HG02973 (cell line): Measurements from ENCODE around the gene KRTAP4-11.
"Not testable (repeated sequence)": the region's sequence is repeated elsewhere in the genome, so short reads cannot be mapped to it uniquely, and the experiment has no call there.

Experiments
- ATAC-seq: cut with Tn5 transposase; IDR thresholded peaks from one replicate; pipeline ENCODE4 v1.9.1; 2021; ENCODE audit warnings: moderate library complexity; ENCODE audit not compliant: unreplicated experiment

KRTAP4-11 gene

DNA sequence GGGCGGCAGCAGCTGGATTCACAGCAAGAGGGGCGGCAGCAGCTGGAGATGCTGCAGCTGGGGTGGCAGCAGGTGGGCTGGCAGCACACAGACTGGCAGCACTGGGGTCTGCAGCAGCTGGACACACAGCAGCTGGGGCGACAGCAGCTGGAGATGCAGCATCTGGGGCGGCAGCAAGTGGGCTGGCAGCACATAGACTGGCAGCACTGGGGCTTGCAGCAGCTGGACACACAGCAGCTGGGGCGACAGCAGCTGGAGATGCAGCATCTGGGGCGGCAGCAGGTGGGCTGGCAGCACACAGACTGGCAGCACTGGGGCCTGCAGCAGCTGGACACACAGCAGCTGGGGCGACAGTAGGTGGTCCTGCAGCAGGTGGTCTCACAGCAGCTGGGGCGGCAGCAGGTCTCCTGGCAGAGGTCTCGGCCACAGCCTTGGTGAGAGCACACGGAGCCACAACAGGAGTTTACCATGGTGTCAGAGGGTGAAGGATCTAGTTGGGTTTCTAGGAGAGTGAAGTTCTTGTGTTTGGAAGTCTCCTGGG, at the start of gene KRTAP4-11:
Gene KRTAP4-11 (minus strand): TSS at position 528 of the 541 bp plus-strand sequence. CDS start 58 bp downstream, at position 470.
- ATAC-seq = not testable (repeated sequence)

DNA sequence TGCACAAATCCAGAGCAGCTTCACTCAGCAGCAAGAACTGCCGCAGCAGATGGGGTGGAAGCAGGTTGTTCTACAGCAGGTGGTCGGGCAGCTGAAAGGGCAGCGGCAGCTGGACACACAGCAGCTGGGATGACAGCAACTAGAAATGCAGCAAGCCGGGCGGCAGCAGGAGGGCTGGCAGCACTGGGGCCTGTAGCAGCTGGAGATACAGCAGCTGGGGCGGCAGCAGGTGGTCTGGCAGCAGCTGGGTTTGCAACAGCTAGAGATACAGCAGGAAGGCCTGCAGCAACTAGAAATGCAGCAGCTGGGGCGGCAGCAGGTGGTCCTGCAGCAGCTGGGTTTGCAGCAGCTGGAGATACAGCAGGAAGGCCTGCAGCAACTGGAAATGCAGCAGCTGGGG, 49.4 kb upstream of the KRTAP4-11 start:
- no peak for ATAC-seq

DNA sequence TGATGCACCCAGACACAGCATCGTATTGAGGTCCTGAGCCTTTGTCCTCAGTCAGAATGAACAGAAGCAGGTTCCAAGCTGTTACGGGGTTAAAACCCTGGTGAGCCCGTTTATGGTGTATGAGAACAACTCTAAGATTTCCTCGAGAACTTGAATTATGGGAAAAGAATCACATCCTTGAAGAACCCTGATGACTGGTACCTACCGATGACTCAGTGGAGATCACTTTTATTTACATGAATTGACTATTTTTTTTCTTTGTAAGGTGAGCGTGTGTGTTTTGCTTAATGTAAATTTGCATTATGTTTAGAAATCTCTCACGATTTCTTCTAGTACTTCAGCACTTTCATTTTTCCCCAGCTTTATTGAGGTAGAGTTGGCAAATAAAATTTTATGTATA, 45.7 kb upstream of the KRTAP4-11 start:
- ATAC-seq = no peak

DNA sequence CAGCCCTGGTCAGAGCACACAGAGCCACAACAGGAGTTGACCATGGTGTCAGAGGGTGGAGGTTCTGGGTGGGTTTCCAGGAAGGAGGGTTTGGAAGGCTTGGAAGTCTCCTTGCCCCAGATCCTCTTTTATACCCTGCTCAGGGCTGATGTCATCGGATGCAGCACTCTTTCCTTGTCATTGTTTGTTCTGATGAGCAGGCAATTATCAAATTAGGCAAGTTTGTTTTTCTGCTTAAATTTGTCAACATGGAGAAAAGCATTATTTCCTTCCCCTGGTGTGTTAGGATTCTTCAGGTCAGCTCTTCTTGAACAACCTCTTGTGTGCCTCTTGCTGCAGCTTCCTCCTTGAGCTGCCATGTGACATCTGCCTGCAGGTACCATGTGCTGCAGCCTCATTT, 42.5 kb upstream of the KRTAP4-11 start, which contains the start of gene KRTAP4-4:
Gene KRTAP4-4 (minus strand): TSS at position 101 of the 400 bp plus-strand sequence. CDS start 57 bp downstream, at position 44.
- ATAC-seq = no peak

DNA sequence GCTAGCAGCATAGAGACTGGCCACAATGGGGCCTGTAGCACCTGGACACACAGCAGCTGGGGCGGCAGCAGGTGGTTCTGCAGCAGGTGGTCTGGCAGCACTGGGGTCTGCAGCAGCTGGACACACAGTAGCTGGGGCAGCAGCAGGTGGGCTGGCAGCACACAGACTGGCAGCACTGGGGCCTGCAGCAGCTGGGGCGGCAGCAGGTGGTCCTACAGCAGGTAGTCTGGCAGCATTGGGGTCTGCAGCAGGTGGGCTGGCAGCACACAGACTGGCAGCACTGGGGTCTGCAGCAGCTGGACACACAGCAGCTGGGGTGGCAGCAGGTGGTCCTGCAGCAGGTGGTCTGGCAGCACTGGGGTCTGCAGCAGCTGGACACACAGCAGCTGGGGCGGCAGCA, 42.0 kb upstream of the KRTAP4-11 start:
- not testable (repeated sequence) for ATAC-seq

DNA sequence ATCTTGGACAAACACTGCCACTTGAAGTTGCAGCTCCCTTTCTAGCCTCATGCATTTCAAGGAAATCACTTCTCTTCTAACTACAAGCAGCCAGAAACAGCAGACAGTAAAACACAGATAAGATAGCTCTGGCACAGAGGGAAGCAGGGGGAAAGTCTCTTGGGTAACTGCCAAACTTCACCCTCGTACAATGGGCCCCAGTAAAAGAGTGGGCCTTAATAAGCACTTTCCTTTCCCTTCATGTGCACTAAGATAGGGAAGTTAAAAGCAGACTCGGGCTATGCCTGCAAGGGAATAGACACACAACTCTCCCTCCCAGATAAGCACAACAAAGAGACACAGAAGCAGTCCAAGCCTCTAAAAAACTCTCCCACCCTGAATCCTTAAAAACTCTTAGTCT, 35.7 kb upstream of the KRTAP4-11 start:
- ATAC-seq = no peak

GRCh38 chr17:41151525-41151924, 33.4 kb upstream of the KRTAP4-11 start:
- no peak for ATAC-seq

DNA sequence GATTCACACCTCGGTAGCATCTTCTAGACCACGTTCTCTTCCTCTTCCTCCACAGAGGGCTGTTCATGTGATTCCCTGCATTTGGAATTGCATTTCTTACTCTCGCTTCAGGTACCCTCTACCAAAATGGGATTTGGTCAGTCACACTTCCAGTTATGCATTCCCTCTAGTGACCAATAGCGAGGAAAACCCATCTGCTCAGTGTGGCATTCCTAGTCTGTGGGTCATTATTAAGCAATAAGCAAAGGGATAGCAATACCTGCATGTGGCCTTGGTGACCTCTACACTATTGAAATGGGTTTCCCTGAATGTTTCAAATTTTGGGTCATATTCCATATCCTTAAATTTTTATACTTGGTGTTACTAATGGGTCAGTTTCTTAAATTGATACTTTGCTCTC, 31.9 kb upstream of the KRTAP4-11 start:
- no peak for ATAC-seq

- no peak for ATAC-seq
Observed at GRCh38 chr17:41149652-41149985, 31.4 kb upstream of the KRTAP4-11 start, which contains the start of gene KRTAP4-5. Gene KRTAP4-5 (minus strand): TSS chr17:41149825. CDS start chr17:41149767, 58 bp downstream.

DNA sequence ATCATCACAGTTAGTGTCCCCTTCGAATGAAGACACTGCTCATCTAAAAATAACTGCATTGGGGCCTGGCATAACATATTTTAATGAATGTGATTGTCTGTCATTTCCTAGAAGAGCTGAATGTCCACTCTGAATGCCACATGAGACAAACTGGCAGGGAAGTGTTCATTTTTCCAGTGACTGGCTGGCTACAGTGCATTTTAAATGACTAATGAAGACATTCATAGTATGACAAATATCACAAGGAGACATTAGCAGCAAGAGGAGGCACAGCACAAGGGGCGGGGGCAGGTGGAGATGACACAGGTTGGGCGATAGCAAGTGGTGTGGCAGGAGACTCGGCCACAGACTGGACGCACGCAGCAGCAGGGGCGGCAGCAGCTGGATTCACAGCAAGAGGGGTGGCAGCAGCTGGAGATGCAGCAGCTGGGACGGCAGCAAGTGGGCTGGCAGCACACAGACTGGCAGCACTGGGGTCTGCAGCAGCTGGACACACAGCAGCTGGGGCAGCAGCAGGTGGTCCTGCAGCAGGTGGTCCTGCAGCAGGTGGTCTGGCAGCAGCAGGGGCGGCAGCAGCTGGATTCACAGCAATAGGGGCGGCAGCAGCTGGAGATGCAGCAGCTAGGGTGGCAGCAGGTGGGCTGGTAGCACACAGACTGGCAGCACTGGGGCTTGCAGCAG, 30.9 kb upstream of the KRTAP4-11 start:
- ATAC-seq = not testable (repeated sequence)

- no peak for ATAC-seq
Observed at GRCh38 chr17:41147531-41148204, 29.5 kb upstream of the KRTAP4-11 start.

- ATAC-seq = no peak
Observed at GRCh38 chr17:41145261-41145660, 27.1 kb upstream of the KRTAP4-11 start.

- no peak for ATAC-seq
Observed at GRCh38 chr17:41144846-41145245, 26.7 kb upstream of the KRTAP4-11 start.

- no peak for ATAC-seq
Observed at GRCh38 chr17:41141361-41141760, 23.2 kb upstream of the KRTAP4-11 start.

DNA sequence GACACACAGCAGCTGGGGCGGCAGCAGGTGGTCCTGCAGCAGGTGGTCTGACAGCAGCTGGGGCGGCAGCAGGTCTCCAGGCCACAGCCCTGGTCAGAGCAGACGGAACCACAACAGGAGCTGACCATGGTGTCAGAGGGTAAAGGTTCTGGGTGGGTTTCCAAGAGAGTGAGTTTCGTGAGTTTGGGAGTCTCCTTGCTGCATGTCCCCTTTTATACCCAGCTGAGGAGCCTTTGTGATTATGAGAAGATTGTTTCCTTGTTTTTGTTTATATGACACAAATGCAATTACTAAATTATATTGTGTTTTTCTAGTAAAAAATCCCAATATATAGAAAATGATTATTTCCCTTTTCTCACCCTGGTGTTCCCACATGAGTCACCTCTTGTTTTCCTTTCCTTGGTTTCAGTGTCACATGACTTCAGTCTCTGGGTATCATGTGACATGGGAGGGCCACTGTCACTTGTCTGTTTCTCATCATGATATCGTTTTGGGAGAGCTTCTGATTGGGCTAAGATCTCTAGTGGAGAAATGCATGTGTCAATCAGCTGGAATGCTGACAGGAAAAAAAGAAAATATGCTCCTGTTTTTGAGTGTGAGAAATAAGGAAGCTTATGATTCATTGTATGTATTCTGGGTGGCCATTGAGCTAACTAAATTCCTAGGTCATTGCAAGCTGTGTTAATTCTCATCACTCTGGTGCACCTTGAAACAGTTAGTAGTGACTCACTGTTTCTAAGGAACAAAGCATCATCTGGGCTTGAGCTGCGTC, 22.4 kb upstream of the KRTAP4-11 start, which contains the start of gene KRTAP4-6:
Gene KRTAP4-6 (minus strand): TSS at position 185 of the 772 bp plus-strand sequence. CDS start 57 bp downstream, at position 128.
- ATAC-seq = no peak

DNA sequence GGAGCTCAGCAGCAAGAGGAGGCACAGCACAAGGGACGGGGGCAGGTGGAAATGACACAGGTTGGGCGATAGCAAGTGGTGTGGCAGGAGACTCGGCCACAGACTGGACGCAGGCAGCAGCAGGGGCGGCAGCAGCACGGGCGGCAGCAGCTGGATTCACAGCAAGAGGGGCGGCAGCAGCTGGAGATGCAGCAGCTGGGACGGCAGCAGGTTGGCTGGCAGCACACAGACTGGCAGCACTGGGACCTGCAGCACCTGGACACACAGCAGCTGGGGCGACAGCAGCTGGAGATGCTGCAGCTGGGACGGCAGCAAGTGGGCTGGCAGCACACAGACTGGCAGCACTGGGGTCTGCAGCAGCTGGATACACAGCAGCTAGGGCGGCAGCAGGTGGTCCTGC, 21.7 kb upstream of the KRTAP4-11 start:
- not testable (repeated sequence) for ATAC-seq

- no peak for ATAC-seq
Observed at GRCh38 chr17:41133880-41134735, 15.9 kb upstream of the KRTAP4-11 start.

DNA sequence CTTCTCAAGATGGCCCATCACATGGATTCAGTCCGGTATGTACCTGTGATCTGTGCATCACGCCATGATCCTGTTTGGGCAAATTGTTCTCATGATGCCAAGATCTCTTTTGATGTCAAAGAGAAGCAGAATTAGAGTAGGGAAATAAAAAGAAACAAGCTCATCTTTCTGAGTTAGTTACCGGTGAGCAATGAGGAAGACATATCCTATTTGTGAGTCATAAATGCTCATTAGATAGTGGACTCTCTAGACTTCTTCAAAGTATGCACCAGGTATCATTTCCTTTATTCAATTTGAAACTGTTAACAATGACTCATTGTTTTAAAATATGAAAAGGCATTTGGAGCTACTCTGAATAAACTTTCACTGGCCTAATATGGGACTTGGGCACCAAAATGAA, 13.8 kb upstream of the KRTAP4-11 start:
- ATAC-seq = no peak

GRCh38 chr17:41127371-41127770, 9.2 kb upstream of the KRTAP4-11 start:
- ATAC-seq = no peak

DNA sequence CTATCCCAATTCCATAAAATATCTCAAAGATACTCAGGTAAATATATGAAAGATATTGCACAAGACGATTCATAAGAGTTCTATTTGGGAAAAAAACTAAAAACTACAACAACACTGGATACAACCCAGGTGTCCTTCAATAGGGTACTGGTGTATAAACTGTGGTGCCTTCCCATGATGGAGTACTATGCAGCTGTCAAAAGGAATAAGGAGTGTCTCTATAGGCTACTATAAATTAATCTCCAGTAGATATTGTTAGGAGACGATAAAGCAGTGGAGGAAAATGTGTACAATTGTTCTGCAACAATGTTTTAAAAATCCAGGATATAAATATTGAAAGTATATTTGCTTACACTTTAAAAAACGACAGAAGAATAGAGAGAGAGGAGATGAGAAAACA, 8.2 kb upstream of the KRTAP4-11 start:
- no peak for ATAC-seq
